Measurements from ENCODE around the gene INPP5D.

INPP5D gene

GRCh38 chr2:233044974-233045605 is 15.1 kb upstream of the INPP5D start:
- TF ChIP-seq, protein P1, sequence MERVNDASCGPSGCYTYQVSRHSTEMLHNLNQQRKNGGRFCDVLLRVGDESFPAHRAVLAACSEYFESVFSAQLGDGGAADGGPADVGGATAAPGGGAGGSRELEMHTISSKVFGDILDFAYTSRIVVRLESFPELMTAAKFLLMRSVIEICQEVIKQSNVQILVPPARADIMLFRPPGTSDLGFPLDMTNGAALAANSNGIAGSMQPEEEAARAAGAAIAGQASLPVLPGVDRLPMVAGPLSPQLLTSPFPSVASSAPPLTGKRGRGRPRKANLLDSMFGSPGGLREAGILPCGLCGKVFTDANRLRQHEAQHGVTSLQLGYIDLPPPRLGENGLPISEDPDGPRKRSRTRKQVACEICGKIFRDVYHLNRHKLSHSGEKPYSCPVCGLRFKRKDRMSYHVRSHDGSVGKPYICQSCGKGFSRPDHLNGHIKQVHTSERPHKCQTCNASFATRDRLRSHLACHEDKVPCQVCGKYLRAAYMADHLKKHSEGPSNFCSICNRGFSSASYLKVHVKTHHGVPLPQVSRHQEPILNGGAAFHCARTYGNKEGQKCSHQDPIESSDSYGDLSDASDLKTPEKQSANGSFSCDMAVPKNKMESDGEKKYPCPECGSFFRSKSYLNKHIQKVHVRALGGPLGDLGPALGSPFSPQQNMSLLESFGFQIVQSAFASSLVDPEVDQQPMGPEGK (CRISPR knock-in tag; IDR thresholded peaks at IDR 0.05; ENCODE audit: borderline replicate concordance), result no peak
- TF ChIP-seq, protein P2, sequence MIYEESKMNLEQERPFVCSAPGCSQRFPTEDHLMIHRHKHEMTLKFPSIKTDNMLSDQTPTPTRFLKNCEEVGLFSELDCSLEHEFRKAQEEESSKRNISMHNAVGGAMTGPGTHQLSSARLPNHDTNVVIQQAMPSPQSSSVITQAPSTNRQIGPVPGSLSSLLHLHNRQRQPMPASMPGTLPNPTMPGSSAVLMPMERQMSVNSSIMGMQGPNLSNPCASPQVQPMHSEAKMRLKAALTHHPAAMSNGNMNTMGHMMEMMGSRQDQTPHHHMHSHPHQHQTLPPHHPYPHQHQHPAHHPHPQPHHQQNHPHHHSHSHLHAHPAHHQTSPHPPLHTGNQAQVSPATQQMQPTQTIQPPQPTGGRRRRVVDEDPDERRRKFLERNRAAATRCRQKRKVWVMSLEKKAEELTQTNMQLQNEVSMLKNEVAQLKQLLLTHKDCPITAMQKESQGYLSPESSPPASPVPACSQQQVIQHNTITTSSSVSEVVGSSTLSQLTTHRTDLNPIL (CRISPR knock-in tag; IDR thresholded peaks at IDR 0.05; ENCODE audit: low read depth), result no peak
- TF ChIP-seq BACH2 (CRISPR knock-in tag; IDR thresholded peaks at IDR 0.05; ENCODE audit: borderline replicate concordance) (no peak), OSR1 (CRISPR knock-in tag; IDR thresholded peaks at IDR 0.05) (no peak), RARB (CRISPR knock-in tag; IDR thresholded peaks at IDR 0.05) (no peak), TCF4 (CRISPR knock-in tag; IDR thresholded peaks at IDR 0.05; ENCODE audit: borderline replicate concordance) (no peak), SNAI2 (CRISPR knock-in tag; IDR thresholded peaks at IDR 0.05) (no peak)
- ATAC-seq, result no peak

DNA sequence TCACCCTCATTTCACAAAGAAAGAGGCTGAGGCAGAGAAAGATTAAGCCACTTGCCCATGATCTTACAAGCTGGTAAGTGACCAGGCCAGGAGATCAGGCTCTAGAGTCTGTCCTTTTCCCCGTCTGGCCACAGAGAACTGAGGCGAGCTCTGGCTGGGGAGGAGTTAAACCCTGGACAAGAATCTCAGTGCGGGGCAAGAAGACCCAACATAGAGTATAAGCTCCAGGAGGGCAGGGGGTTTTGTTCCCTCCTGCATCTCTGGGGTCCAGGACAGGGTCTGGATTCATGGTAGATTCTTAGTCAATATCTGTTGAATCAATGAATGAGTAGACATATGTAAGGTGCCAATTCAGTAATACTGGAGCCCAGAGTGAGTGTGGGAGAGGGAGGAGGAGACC is 12.9 kb upstream of the INPP5D start:
- ATAC-seq, result no peak
- no peak for TF ChIP-seq ESRRG (CRISPR knock-in tag; IDR thresholded peaks at IDR 0.05)
- TF ChIP-seq TCF4 (CRISPR knock-in tag; IDR thresholded peaks at IDR 0.05; ENCODE audit: borderline replicate concordance), result no peak
- no peak for TF ChIP-seq PPARA (CRISPR knock-in tag; IDR thresholded peaks at IDR 0.05; ENCODE audit: borderline replicate concordance)
- no peak for TF ChIP-seq ZNF565 (CRISPR knock-in tag; conservative IDR thresholded peaks at IDR 0.05; ENCODE audit: low read depth)
- no peak for TF ChIP-seq ISL1 (CRISPR knock-in tag; IDR thresholded peaks at IDR 0.05)
- TF ChIP-seq ZC3H10 (CRISPR knock-in tag; IDR thresholded peaks at IDR 0.05), result no peak
- no peak for TF ChIP-seq TSHZ2 (CRISPR knock-in tag; IDR thresholded peaks at IDR 0.05)

- no peak for ATAC-seq
- TF ChIP-seq CSDC2 (CRISPR knock-in tag; IDR thresholded peaks at IDR 0.05), result no peak
- no peak for TF ChIP-seq ZC3H10 (CRISPR knock-in tag; IDR thresholded peaks at IDR 0.05)
- TF ChIP-seq TOX (CRISPR knock-in tag; IDR thresholded peaks at IDR 0.05; ENCODE audit: borderline replicate concordance), result no peak
- TF ChIP-seq, protein P1 (CRISPR knock-in tag; IDR thresholded peaks at IDR 0.05; ENCODE audit: borderline replicate concordance), result no peak
- no peak for TF ChIP-seq TCF4 (CRISPR knock-in tag; IDR thresholded peaks at IDR 0.05; ENCODE audit: borderline replicate concordance)
- TF ChIP-seq ZFP3 (CRISPR knock-in tag; IDR thresholded peaks at IDR 0.05), result no peak
- TF ChIP-seq RARB (CRISPR knock-in tag; IDR thresholded peaks at IDR 0.05), result no peak
- no peak for TF ChIP-seq PPARA (CRISPR knock-in tag; IDR thresholded peaks at IDR 0.05; ENCODE audit: borderline replicate concordance)
Measured at GRCh38 chr2:233047667-233048066, 12.5 kb upstream of the INPP5D start.

DNA sequence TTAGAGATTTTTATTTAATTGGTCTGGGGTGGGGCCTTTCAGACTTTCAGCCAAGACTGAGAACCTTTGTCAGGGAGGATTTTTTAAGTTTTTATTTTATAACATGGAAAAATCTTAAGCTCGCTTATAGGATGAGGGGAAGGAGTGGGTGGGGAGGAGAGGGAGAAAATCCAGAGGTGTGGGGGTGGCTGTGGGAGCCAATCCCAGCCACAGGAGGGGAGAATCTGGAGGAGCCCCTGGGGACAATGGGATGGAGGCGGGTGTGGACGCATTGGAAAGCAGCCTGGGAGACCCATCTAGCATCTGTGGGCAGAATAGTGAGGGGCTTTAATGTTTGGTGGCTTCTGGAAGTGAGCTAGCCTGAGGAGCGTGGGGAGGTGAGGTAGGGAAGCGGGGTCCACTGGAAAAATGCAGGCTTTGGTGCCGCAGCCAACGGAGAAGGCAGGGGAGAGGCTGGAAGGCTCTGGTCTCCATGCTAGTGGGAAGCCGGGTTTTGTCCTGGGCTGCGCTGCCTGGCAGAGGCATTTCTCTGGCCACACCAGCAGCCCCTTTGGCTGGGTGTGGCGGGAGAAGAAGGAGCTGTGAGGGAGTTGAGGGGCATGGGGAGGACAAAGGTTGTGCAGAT is 11.5 kb upstream of the INPP5D start:
- no peak for ATAC-seq
- TF ChIP-seq ARNTL (CRISPR knock-in tag; IDR thresholded peaks at IDR 0.05; ENCODE audit: borderline replicate concordance, low read depth), result no peak
- no peak for TF ChIP-seq CSDC2 (CRISPR knock-in tag; IDR thresholded peaks at IDR 0.05)
- no peak for TF ChIP-seq TOX (CRISPR knock-in tag; IDR thresholded peaks at IDR 0.05; ENCODE audit: borderline replicate concordance)
- TF ChIP-seq TSHZ2 (CRISPR knock-in tag; IDR thresholded peaks at IDR 0.05), result no peak
- no peak for TF ChIP-seq SNAI2 (CRISPR knock-in tag; IDR thresholded peaks at IDR 0.05)

Data from SK-N-SH treated with all-trans-retinoic acid at 6 μM for 48 hours (cell line).